HG03175 (cell line): ENCODE measurements around the gene CST9L.

Experiments
- ATAC-seq: cut with Tn5 transposase; IDR thresholded peaks from one replicate; pipeline ENCODE4 v1.9.1; 2021; ENCODE audit warnings: mild to moderate bottlenecking, moderate library complexity; ENCODE audit not compliant: unreplicated experiment

CST9L gene

GRCh38 chr20:23568320-23568970, at the start of gene CST9L:
TSS of gene CST9L (minus strand) at chr20:23568484. CDS start at chr20:23568450, 34 bp downstream.
- no peak for ATAC-seq

- no peak for ATAC-seq
These were observed 45.9 kb upstream of the CST9L start for GRCh38 chr20:23614163-23614562.

GRCh38 chr20:23613676-23614075, 45.4 kb upstream of the CST9L start:
- ATAC-seq = no peak

GRCh38 chr20:23612396-23612795, 44.1 kb upstream of the CST9L start:
- ATAC-seq = no peak

GRCh38 chr20:23609486-23610109, 41.3 kb upstream of the CST9L start:
- ATAC-seq = no peak

- no peak for ATAC-seq
These were observed 40.1 kb upstream of the CST9L start for GRCh38 chr20:23608251-23608846.

GRCh38 chr20:23607497-23608245, 39.4 kb upstream of the CST9L start:
- no peak for ATAC-seq

- peak; percentile 96 for ATAC-seq
These were observed 38.4 kb upstream of the CST9L start for GRCh38 chr20:23606652-23607049.

- no peak for ATAC-seq
These were observed 37.8 kb upstream of the CST9L start, which contains the start of gene CST9 for GRCh38 chr20:23605867-23606651. TSS of gene CST9 (minus strand) at chr20:23605917. CDS start at chr20:23605864, 53 bp downstream.

- no peak for ATAC-seq
These were observed 36.0 kb upstream of the CST9L start for GRCh38 chr20:23604306-23604705.

GRCh38 chr20:23603321-23603720, 35.0 kb upstream of the CST9L start:
- no peak for ATAC-seq

- ATAC-seq = no peak
These were observed 34.4 kb upstream of the CST9L start for GRCh38 chr20:23602699-23603098.

GRCh38 chr20:23602241-23602640, 34.0 kb upstream of the CST9L start:
- ATAC-seq = no peak

GRCh38 chr20:23601715-23602114, 33.4 kb upstream of the CST9L start:
- no peak for ATAC-seq

GRCh38 chr20:23598481-23598880, 30.2 kb upstream of the CST9L start:
- no peak for ATAC-seq

GRCh38 chr20:23596579-23597250, 28.4 kb upstream of the CST9L start:
- no peak for ATAC-seq

- ATAC-seq = no peak
These were observed 27.7 kb upstream of the CST9L start for GRCh38 chr20:23595941-23596340.

GRCh38 chr20:23588434-23589403, 20.4 kb upstream of the CST9L start:
- no peak for ATAC-seq

GRCh38 chr20:23587631-23588030, 19.3 kb upstream of the CST9L start:
- ATAC-seq = no peak
